ENCODE measurements around the gene ADAMTSL3. TPM values are rescaled to one million over a fixed set of nuclear protein-coding genes. Genes with fewer than 3 reads are reported as not detected.
A peak's percentile ranks its signal among the peaks of the same experiment; 100 is the strongest.

Gene ADAMTSL3
- total RNA-seq, 1 experiment from 2014 or later = under 0.01 TPM

DNA sequence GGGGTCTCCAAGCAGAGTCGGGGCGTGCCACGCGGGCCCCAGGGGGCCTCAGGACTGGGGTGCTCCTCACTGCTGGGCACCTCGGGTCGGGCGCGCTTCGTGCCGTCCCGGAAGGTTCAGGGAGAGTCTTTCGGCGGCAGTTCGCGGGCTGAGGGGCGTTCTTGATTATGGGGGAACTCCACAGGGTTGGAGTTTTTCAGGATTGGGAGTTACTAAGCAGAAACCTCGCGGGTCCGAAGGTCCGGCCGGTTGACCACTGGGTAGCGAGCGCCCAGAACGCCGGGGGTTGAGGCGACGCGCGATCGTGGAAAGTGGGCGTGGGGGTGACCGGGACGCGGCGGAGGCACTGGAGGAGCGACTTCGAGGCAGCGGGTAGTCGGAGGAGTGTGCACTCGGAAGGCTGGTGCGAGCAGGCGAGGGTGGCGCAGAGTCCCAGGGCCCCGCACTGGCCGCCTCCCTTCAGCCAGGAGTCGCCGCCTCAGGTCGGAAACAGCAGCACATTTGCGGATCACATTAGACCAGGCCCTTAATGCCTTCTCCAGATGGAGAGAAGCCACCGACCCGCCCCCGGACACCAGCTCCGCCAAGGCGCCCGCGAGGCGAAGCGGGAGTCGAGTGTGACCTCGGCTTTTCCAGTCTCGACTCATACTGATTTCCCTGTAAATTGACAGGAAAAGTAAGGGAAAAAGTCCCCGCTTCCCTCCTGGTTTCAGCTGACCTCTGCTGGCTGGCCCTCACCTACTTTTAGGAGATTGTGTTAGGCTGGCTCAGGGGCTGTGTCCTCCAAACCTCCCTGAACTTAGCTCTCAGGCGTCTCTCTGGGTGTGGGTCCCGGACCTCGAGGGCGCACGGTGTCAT lies 685 bp downstream of the ADAMTSL3 start:
- DNase-seq (ENCODE audit: low read depth) = no peak

DNA sequence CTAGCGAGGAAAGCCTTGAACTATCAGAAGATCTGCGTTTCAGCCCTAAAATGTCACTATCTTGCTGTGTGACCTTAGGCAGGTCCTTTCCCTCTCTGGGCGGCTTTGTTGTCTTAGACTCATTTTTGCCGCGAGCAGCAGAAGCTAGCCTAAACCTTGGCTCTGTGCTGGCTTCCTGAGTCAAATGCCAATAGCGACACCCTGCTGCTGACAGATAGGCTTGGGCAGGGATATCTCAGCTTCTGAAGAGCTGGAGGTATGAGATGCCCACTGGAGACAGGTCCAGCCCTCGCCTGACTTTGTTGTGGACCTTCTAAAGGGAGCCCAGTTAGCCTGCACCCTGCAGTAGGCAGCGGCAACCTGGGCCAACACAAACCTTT lies 1.3 kb downstream of the ADAMTSL3 start:
- DNase-seq (ENCODE audit: low read depth) = no peak

DNA sequence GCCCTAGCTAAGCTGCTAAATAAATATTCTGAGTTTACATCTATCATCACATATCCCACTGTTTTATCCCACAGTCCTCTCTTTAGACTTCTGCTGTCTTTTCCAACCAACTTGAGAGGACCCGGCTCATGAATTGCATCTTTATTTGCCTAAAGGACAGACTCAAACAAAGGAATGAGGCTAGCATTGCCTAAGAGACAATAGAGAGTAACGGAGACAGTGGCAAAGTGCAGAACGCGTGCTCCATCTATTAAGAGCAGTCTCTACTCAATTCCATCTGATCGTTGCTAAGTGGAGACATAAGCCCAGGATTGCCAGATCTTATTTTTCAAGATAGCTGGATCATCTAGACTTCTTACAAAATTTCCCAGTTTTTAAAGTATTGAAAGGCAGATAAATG lies 2.3 kb downstream of the ADAMTSL3 start:
- no peak for DNase-seq (ENCODE audit: low read depth)

DNA sequence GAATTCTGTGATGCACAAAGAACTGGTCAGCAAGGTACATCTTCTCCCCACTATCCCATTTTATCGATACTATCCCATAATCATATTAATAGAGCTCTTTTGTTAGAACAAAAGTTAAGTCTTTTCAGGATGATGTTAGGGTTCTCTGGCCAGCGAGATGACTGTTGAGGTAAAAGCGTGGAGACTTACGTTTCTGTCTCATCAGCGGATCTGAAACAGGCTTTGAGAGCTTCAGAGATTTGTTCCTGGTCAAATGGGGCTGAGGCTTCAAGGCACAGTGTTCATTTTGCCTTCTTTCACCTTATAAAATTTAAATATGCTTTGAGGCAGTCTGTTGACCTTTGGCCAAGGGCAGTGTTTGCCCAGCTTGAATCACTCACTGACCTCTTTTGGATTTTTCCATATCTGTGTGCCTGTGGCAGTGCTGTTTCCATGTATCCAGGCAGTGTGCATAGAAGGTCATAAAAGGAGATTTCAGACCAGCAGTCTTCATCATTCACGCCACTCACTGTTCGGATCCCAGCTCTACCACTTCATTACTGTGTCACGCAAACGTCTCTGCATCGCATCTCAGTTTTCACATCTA lies 3.1 kb downstream of the ADAMTSL3 start:
- no peak for DNase-seq (ENCODE audit: low read depth)

DNA sequence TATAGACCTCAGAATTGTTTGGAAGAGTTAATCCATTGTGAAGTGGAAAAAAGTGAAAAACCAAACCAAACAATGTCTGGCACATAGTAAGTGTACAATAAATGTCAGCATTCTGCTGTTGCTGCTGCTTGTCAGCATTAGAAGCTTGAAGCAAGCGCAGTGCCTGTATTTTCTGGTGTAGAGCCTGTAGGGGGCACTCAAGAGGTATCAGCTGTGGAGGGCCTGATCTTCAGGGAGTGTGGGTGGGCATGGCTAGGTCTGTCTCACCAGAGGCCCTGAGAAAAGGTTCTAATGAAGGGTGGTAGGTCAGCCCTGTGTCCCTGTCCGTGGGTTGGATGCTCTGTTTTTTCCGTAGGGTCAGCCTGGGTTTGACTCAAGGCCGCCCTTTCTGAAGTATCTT lies 3.6 kb downstream of the ADAMTSL3 start:
- peak; percentile 4 for DNase-seq (ENCODE audit: low read depth)

DNA sequence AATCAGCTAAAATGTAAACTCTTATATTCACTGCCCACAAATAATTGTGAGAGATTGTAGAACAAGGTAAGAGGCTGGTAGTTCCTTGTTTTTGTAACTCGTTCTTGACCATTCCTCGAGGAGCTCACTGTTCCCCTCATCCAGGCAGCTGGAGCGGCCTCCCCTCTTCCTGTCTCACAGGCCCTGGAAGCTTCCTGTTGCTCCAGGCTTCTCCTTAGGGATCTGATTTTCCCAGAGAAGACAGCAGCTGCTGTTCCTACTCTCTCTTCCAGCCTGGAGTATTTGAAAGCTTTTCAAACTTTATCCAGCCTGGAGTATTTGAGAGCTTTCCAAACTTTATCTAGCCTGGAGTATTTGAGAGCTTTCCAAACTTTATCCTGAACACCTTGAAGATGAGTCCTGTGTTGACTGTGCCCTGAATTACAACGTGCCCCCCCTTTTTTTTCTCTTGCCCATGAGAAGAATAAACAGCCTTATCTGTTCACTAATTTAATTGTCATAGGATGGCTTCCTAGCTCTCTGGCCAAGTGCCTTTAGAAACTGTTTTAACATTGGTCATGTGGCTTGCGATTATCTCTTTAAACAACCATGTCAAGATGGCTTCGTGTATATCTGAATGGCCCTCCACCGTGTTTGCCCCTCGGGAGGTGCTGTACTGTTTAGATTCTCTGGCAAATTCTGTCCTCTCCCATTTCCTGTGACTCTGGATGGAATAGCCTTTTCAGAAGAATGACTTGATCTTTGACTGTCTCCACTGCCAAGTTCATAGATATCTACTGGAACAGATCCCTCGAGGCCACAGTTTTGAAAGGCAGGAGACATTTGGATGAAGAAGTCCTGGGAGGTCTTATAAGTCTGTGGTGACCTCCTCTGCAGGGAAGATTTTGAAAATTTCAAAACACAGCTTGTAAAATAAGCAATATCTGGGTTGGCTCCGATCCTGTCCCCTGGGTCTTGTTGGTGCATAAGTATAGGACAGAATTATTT lies 4.8 kb downstream of the ADAMTSL3 start:
- DNase-seq (ENCODE audit: low read depth) = peak; percentile 12

DNA sequence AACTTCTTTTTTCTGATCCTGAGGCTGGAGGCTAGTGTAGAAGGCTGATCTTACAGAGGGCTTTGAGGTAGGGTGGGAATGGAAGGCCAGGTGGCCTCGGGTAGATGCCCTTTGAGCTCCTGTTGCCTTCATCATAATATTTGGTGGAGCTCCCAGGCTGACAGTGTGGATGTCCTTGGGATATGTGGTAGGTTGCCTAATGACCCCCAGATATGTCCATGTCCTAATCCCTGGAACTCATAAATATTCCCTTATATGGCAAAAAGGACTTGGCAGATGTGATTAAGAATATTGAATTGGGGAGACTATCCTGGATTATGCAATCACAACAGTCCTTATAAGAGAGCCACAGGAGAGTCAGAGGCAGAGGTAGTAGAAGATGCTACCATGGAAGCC lies 5.5 kb downstream of the ADAMTSL3 start:
- DNase-seq (ENCODE audit: low read depth) = no peak

DNA sequence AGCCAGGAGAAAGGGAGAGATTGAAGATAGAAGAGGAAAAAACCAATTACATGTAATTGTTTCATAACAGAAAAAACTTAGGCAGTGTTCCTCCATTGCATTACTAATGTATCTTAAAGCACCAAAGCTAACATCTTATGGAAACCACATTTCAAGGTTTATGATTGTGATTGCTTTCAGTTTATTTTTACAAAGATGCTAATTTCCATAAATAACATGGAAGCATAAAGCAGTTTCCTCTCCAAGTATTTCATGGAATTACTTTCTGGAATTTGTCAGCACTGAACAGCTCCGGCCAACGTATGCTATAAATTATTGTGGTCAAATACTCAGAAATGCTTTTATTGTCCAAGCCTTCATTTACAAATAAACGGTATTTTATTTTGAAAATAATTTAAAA lies 11.6 kb downstream of the ADAMTSL3 start:
- DNase-seq (ENCODE audit: low read depth) = no peak

DNA sequence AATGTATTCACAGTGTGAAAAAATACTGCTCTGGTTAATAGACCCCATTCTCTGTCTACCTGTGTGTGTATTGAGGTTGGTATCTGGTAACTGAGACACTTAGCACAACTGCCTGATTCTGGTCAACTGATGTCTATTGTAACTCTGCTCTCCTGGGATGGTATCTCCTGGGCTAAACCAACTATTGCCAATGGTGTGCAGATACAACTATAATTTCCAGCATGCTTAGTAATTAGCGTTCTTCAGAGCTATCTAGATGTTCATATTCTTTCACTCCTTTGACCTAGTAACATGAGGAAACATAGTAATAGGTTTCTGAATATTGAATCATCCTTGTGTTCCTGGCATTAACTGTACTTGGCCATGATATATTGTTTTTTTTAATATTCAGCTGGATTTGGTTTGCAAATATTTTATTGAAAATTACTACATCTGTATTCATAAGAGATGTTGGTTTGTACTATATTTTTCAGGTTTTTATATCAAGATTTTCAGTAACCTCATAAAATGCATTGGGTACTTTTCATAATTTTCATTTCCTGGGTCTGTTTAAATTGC lies 16.8 kb downstream of the ADAMTSL3 start:
- DNase-seq (ENCODE audit: low read depth) = no peak

DNA sequence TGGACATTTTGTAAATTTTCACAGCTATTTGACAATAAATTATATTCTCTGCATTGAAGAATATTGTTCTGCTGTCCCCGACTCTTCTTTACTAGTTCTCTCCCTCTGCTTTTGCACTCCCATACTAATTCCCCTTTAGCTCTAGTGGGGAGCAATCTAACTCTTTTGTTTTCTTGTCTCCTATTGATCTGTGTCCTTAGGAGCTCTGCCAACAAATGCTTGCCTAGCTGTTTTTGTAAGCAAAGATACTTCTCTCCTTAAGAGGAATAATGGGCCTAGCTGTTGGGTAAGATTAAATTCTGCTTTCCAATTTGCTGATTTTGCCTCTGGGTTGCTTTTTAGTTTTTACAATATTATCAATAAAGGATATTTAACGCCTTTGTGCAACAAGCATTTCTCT lies 17.7 kb downstream of the ADAMTSL3 start:
- DNase-seq (ENCODE audit: low read depth) = no peak

DNA sequence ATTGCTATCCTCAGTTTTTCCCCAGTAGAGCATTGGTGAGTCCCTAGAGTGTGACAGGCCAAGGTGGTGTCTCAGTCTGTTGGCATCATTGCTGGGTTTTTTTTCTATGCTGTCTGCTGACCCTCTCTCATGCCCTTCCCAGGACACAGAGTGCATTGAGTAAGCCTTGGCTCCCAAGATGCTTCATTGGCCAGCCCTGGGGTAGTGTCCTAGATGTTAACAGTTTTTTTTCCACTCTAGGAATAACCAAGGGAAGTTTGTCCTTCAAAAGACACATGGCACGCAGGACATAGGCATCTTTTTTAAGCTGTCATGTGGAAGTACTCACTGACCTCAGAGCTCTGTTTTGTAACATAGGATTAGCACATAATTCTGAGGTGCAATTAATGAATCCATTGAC lies 19.5 kb downstream of the ADAMTSL3 start:
- no peak for DNase-seq (ENCODE audit: low read depth)

DNA sequence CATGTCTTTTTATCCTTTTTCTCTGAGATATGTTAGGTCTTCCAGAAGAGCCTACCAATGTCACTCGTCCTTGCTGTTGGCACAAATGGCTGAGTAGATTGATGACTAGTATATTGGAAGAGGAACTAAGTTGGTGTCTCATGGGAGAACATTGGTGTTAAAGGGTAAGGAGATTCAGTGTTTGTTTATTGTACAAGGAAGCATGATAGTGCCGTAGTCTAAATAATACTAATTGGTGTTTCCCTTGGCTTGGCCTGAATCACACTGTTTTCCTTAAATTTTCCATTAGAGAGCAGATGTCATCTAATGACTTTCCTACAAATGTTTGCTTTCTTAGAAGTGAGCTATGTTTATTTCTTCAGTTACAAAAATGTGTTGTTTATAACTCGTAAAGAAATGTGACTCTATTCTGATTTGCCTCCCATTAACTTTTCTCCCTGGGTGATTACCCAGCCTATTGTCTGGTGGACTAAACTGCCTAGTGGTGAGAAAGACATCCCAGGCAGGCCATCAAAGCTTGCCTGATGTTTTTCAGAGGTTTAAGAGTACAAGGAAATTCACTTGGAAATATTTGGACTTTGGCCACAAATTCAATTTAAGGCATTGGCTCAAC lies 28.7 kb downstream of the ADAMTSL3 start:
- no peak for DNase-seq (ENCODE audit: low read depth)

DNA sequence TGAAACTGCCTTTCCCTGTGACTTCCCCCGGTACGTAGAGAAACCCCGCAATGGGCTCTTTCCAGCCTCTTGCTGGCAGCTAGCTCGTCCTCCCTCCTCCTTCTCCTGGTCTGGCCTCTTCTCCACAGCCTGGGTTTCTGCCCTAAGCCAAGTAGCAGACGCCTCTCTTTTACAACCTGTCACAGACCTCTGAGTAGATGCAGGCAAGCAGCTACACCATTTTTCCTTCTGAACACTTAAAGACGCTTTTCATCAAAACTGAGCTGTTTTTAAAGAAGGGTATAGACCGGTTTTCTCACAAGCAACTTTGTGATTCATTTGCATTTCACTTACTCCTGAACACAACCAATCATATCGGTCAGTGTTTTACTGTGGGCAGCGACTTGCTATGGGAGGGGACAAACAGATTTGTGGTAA lies 32.0 kb downstream of the ADAMTSL3 start:
- DNase-seq (ENCODE audit: low read depth) = no peak

DNA sequence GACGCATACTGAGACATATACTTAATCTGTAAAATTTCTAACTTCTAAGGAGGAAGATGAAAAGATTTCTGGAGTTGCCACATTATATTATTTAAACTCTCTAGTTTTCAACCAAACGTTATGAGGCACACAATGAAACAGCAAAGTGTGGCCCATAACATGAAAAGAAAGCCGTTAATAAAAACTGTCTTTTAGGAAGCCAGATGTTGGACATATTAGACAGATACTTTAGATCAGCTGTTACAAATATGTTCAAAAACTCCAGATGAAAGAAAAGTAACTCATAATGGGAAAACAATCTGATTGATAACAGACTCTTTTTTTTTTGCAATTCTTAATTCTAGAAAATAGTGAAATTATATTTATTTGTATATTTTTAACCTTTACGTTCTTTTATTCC lies 34.3 kb downstream of the ADAMTSL3 start:
- no peak for DNase-seq (ENCODE audit: low read depth)

DNA sequence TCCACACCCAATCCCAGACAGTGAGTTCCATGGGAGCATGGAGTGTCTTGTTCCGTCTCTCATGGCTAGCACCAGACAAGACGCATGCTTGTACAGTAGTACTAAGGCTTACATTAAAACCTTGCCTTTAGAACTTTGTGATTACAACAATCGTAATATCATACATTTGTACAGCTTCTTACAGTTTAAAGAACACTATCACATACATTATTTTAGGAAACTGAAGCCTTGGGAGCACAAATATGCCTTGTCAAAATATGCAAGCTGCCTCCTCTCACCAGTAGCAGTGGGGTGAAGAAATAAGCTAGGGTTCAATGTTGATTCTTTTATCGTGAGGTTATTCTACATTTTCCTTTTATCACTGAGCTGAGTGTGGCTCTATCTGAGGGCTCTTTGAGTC lies 36.8 kb downstream of the ADAMTSL3 start:
- no peak for DNase-seq (ENCODE audit: low read depth)

DNA sequence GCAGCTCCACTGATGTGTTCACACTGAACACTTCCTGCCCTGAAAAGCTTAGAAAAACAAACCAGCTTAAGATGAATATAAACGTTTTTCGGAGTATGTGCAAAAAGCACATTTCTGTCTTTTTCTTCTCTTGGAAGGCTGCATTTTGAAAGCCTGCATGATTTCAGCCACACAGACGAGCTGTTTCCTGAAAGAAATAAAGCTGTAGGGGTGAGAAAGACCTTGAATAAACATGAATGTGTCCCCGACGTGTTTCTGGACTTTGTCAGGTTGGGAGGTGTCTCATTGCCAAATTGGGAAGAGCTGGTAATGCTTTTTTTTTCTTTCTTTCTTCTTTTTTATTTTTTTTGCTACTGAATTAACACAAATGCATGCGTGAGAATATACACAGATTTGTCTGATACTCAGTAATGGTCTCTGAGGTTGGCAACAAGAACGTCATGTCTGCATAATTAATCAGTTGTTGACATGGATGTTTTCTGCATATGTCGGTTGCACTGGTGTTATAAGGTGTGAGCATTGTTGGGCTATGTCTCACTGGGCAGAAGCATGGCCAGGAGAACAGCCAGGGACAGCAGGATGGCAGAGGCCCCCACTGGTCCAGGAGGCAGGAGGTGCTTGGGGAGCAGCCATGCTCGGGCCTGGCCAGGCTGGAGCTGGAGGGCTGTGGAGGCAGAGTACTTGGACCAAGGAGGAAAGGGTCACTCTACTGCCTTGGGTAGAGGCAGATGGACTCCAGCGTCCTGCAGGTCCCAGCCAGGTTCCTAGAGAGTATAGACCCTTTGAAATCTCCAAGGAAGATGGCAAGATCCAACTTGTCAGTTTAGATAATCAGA lies 39.0 kb downstream of the ADAMTSL3 start:
- DNase-seq (ENCODE audit: low read depth) = no peak

DNA sequence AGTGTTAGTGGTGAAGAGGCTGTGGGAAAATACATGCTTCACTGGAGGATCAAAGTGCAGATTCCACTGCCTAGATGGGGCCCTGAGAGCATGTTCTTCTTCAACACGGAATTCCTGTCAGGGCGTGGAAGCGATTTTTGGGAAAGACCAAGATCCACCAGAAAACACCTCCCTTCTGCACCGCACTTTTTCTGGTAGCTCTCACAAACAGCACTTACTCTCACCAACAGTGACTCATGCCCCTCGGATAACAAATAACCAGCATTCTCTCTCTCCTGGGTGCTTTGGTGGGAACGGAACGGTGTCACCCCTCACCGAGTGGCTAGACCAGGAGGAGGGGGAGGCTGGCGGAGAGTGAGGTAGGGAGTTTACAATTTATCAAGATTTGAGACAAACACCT lies 40.1 kb downstream of the ADAMTSL3 start:
- peak; percentile 52 for DNase-seq (ENCODE audit: low read depth)

DNA sequence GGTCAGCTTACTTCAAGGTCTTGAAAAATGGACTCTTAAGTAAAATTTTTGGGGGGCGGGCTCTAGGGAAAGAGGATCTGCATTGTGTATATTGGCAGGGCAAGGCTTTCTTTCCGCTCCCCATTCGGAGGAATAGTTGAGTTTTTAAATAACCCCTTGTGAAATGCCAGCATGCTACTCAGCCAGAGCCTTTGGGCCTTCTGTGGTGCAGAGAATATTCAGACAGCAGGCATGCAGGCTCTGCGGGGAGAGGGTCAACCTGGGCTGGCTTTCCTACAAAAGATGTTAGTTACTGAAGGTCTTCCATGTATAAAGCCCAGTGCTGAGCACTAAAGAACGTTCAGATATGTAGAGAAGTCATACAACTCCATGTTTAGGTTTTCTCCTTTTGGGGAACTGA lies 40.6 kb downstream of the ADAMTSL3 start:
- DNase-seq (ENCODE audit: low read depth) = no peak

DNA sequence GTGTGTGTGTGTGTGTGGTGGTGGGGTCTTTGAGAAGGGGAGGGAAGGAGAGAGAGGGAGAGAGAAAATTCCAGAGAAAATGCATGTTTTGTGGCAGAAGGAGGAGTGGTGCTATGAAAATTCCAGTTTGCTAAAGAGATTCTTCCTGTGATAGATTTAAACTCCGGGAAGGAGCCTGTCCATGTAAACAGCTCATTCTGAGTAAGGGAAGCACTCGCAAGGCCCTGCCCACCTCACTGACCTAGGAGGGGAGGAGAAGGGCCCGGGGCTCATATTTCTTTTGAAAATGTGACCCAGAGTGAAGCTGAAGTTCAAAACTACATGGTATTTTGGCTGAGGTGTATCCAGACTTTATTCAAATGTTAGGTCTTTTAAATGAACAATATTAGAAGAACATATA lies 41.3 kb downstream of the ADAMTSL3 start:
- DNase-seq (ENCODE audit: low read depth) = peak; percentile 53

DNA sequence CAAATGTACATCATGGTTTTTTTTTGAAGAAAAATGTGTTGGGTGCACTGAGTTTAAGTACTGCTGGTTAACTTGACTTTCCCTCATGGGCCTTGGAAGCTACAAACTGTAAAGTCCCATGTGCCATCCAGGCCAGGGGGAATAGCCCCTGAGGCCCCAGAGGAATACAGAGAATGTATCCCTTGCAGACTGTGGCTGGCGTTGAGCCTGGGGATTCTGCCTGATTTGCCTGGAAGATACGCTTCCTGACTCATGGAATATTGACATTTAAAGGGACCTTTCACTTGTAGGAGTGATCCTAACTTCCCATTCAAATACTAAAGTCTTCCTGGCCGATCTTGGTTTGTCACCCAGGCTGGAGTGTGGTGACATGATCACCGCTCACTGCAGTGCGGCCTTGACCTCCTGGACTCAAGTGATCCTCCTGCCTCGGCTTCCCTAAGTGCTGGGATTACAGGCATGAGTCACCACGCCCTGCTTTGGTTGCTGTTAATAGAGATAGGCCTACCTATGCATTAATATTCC lies 42.0 kb downstream of the ADAMTSL3 start:
- DNase-seq (ENCODE audit: low read depth) = no peak
